ENCODE results near the gene CACNG4. TPM values are rescaled to one million over a fixed set of nuclear protein-coding genes. Genes with fewer than 3 reads are reported as not detected.

CACNG4 gene
- total and polyA plus RNA-seq, 2 of the 4 experiments (the other 2 are of a cell fraction) = under 0.01 to 0.53 TPM

DNA sequence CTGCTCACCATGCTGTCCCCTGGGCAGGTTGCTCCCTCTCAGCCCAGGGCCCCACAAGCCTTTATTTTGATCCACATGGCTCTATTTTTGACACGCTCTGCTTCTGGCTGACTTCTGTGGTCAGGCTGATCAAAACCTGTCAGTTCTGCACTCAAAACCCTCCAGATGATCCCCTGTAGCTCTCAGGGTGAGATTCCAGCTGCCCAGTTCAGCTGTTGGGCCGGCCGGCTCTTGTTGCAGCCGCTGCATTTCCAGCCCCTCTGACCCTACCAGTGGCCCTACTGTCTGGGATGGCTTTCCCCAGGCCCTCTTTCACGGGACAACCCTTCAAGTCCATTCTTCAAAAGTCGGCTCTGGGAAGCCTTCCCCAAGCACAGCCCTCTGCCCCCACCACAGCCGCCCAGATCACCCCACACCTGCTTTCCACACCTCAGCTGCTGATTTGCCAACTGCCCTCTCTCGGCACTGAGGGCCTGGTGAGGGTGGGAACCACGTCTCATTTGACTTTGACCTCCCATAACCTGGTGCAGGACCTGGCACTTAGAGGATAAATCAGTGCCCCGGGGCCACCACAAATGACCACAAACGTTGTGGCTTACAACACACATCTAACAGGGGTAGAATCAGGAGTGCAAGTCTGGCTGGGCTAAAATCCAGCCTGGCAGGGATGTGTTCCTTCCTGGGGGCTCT lies 16.3 kb upstream of the CACNG4 start:
- Histone ChIP-seq H3K14ac (replicated peaks; ENCODE audit: low read depth, low read length) (no peak overlapping the region), H3K4ac (ENCODE audit: low read depth, low read length) (no peak overlapping the region; the same call in 1 of the 2 replicates), H3K9me3 (ENCODE audit: control insufficient read depth, insufficient read depth, low read length) (no peaks in the 10 kb centered on the region), H3K56ac (ENCODE audit: extremely low read depth, insufficient read depth, low read length) (no peak overlapping the region), H3K4me3 (ENCODE audit: insufficient read depth, low read depth, low read length) (no peak overlapping the region), H2BK120ac (ENCODE audit: low read depth, low read length) (0 out of 2 replicates have a peak overlapping the region, but pooled peaks have one; percentile 6), H3K79me1 (ENCODE audit: low read depth in 1 of 2, low read length in 2 of 2) (no peaks in the 10 kb centered on the region), H3K23ac (ENCODE audit: low read depth, low read length) (no peak overlapping the region), H2AFZ (replicated peaks; ENCODE audit: low read length, poor library complexity) (no peak overlapping the region), H2BK5ac (ENCODE audit: low read depth, low read length, poor library complexity, severe bottlenecking) (no peak overlapping the region), H3K9ac (ENCODE audit: low read depth, low read length) (no peak overlapping the region), H4K91ac (ENCODE audit: insufficient read depth, low read depth, low read length) (no peak overlapping the region), H3K18ac (ENCODE audit: low read depth, low read length) (no peak overlapping the region), H3K36me3 (ENCODE audit: control insufficient read depth, insufficient read depth, low read length) (no peaks in the 10 kb centered on the region), H3K9me1 (ENCODE audit: insufficient read depth, low read length) (peaks cover 25% of the 10 kb centered on the region), H3K27ac (ENCODE audit: insufficient read depth, low read length) (no peak overlapping the region), H2BK15ac (ENCODE audit: low read depth, low read length) (no peak overlapping the region), H2BK20ac (ENCODE audit: low read depth, low read length) (no peak overlapping the region), H4K5ac (ENCODE audit: low read depth, low read length) (no peak overlapping the region), H3K4me2 (ENCODE audit: low read depth, low read length) (no peak overlapping the region), H3K27me3 (ENCODE audit: control insufficient read depth, insufficient read depth, low read length) (peaks cover 8% of the 10 kb centered on the region; the same call in 1 of the 2 replicates), H2AK5ac (ENCODE audit: low read depth, low read length) (no peak overlapping the region; the same call in 1 of the 2 replicates), H3K4me1 (ENCODE audit: control insufficient read depth, insufficient read depth, low read length) (peaks cover 21% of the 10 kb centered on the region), H2AK9ac (replicated peaks; ENCODE audit: low read depth, low read length, poor library complexity) (peak overlapping the region; percentile 3), H4K8ac (ENCODE audit: low read depth in 2 of 2, low read length in 2 of 2) (no peak overlapping the region), H4K20me1 (ENCODE audit: insufficient read depth, low read length) (no peaks in the 10 kb centered on the region)
- ATAC-seq (ENCODE audit: low read depth) (no peak), DNase-seq (no peak)
- ChIA-PET CTCF (no interaction called here), POLR2A (ENCODE audit: unreplicated experiment) (interaction anchor here (0.5 kb wide), 1 partner anchor 29 kb away, joined by 5 read pairs; no protein-coding TSS in a partner anchor)
- BruUV-seq (replicated peaks) = no TSS peak
- intact Hi-C loops (cut with micrococcal nuclease) (no loop called here), dilution Hi-C loops (cut with HindIII; ENCODE audit: low sequenced_read_pairs, unreplicated experiment) (no loop called here), in situ Hi-C loops (cut with MboI; ENCODE audit: low sequenced_read_pairs) (no loop called here)
- TF ChIP-seq, protein P1, sequence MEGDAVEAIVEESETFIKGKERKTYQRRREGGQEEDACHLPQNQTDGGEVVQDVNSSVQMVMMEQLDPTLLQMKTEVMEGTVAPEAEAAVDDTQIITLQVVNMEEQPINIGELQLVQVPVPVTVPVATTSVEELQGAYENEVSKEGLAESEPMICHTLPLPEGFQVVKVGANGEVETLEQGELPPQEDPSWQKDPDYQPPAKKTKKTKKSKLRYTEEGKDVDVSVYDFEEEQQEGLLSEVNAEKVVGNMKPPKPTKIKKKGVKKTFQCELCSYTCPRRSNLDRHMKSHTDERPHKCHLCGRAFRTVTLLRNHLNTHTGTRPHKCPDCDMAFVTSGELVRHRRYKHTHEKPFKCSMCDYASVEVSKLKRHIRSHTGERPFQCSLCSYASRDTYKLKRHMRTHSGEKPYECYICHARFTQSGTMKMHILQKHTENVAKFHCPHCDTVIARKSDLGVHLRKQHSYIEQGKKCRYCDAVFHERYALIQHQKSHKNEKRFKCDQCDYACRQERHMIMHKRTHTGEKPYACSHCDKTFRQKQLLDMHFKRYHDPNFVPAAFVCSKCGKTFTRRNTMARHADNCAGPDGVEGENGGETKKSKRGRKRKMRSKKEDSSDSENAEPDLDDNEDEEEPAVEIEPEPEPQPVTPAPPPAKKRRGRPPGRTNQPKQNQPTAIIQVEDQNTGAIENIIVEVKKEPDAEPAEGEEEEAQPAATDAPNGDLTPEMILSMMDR (conservative IDR thresholded peaks at IDR 0.05; ENCODE audit: low read depth, low read length) = no peak
- TF ChIP-seq SMC3 (IDR thresholded peaks at IDR 0.05; ENCODE audit: low read depth, low read length) (no peak), NFE2L2 (IDR thresholded peaks at IDR 0.05; ENCODE audit: low read depth, low read length) (no peak), POLR2A (IDR thresholded peaks at IDR 0.05; ENCODE audit: low read depth, low read length) (no peak), BHLHE40 (IDR thresholded peaks at IDR 0.05; ENCODE audit: low read depth, low read length) (no peak), MXI1 (IDR thresholded peaks at IDR 0.05; ENCODE audit: borderline replicate concordance, low read depth, low read length) (no peak)
- TF ChIP-seq, protein P2, sequence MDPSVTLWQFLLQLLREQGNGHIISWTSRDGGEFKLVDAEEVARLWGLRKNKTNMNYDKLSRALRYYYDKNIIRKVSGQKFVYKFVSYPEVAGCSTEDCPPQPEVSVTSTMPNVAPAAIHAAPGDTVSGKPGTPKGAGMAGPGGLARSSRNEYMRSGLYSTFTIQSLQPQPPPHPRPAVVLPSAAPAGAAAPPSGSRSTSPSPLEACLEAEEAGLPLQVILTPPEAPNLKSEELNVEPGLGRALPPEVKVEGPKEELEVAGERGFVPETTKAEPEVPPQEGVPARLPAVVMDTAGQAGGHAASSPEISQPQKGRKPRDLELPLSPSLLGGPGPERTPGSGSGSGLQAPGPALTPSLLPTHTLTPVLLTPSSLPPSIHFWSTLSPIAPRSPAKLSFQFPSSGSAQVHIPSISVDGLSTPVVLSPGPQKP (IDR thresholded peaks at IDR 0.05; ENCODE audit: borderline replicate concordance, low read depth, low read length) = no peak
- 74% methylated on average over 3 of the region's 11 CpGs; no CpG with 5 or more reads in 1 of the 2 experiments for whole genome bisulfite sequencing, 2 experiments (ENCODE audit: extremely low coverage in 2 of 2, insufficient read length in 1 of 2)

Data from IMR-90 (cell line).